ENCODE results near the gene EIF4E2.
"Not testable (repeated sequence)": the region's sequence is repeated elsewhere in the genome, so short reads cannot be mapped to it uniquely, and the experiment has no call there.

EIF4E2 gene

DNA sequence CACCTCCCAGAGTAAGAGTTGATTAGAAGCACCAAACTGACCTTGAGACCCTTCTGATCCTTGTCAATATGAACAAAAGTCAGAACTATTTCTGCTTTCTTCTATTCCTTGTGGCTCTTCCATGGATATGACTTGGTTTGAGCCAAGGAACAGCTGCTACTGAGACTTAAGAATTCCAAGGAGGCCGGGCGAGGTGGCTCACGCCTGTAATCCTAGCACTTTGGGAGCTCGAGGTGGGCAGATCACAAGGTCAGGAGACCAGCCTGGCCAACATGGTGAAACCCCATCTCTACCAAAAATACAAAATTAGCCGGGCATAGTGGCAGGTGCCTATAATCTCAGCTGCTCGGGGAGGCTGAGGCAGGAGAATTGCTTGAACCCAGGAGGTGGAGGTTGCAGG lies 20.0 kb downstream of the EIF4E2 start:
- DNase-seq, result not testable (repeated sequence)

GRCh38 chr2:232571026-232571474 lies 20.6 kb downstream of the EIF4E2 start:
- DNase-seq, result no peak

- DNase-seq, result no peak
Observed at GRCh38 chr2:232573042-232573441, 22.6 kb downstream of the EIF4E2 start.

DNA sequence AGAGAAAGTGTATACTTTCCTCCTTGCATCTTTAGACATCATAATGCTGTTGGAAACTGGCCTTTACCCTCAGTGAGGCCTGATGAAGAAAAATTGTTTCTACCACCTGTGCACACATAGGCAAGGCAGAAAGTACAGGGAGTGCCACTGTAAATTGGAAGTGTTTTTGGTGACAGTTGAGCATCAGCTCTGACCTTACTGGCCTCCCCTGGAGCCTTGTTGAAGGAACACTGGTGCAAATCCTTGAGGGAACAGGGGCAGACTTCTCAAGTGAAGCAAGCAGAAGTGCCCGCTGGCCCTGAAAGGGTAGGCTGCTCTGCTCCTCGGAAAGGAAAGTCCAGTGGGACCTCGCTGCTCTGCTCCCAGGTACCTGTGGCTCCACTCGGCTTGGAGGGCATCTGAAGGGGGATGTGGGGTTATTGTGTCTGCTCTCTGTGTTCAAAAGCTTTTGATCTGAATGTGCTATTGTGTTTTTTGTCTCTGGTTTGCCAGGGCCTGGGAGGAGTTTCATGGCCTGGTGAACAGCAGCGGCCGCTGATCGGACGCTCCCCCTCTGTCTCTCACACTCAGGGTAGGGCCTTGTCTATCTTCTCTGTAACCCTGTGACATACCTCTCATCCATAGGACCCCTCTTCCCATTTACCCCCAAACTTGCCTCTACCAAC lies 23.4 kb downstream of the EIF4E2 start:
- DNase-seq, result no peak

DNA sequence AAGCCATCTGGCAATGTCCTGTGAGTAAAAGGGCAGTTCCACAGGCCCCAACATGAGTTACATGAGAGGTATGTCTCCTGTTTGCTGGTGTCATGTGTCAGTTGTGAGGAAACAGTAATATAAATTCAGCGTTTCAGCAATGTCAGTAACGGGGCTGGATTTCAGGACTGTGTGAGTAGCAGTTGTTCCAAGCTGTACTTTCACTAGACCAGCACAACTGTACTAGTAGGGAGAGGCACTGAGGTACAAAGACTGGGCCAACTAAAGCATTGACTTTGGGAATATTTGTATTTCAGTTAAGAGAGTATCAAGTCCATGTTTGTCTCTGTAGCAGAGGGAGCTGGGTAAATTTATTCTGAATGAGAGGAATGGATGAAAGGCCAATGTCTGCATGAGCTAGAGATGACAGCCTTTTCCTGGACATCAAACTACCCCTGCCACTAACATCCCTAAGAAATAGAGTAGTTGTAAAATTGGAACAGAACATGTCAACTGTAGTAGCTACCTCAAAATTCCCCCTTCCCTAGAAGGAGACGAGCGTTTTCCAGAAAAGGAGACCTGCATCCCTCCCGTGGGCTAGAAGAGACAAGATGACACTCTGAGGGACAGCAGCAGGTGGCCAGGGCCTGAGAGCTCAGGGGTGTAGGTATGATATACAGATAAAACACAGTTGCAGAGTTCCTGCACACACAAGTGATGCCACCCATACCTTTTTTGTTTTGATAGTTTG lies 24.4 kb downstream of the EIF4E2 start:
- DNase-seq, result no peak

GRCh38 chr2:232575404-232575746 lies 24.9 kb downstream of the EIF4E2 start:
- no peak for DNase-seq

- DNase-seq, result no peak
Observed at GRCh38 chr2:232576995-232577394, 26.5 kb downstream of the EIF4E2 start.

DNA sequence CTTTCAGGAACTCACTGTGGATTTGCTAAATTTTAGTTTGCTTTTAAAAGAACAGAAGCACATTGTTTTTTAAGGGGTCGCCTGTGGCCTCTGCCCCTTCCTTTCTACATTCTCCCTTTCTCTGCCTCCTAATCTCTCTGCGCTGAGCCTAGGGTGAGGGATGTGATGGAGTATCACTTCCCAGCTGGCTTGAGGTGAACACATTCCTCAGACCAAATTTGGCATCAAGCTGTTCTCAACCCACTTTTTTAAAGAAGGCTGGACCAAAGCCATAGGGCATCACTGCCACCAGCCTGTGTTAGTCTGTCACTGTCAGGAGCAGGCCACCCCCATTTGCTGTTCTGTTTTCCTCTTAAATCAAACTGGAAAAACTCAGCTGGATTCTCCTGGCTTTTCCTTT lies 27.4 kb downstream of the EIF4E2 start:
- no peak for DNase-seq

- no peak for DNase-seq
Observed at GRCh38 chr2:232578626-232579025, 28.1 kb downstream of the EIF4E2 start.

- DNase-seq, result no peak
Observed at GRCh38 chr2:232580648-232580981, 30.1 kb downstream of the EIF4E2 start.

DNA sequence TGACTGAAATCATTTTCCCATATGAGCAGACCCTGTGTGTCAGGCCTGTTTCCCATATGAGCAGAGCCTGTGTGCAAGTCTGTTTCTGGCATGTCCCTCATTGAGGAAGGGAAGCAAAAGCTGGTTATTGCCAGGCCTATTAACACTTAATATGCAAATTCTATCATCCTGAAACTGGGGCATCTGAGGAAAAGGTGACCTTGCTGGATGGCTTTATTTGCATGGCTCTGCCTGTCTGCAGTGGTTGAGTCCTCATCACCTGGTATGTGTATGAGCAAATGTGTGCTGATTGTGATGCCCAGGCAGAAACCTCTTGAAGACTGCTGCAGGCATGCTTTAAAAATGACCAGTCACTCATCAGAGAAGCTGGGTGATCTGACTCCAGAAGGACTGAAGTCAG lies 31.2 kb downstream of the EIF4E2 start:
- DNase-seq, result no peak

DNA sequence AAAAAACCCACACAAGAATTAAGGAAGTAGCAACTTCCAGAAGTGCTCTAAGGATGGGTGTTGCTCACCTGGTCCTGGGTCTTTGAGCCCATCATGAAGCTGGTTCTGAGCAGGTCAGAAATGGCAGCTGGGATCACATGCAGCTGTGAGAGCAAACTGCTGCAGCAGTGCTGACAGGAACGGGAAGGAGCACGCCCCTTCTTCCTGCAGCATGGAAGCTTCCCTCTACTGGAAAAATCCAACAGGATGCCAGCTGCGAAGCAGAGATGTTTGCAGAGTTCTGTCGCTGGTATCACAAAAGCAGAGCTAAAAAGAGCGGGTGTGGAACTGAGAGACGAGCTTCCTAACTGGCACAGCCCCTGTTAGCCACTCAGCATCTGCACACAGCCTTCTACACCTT lies 33.7 kb downstream of the EIF4E2 start:
- no peak for DNase-seq

GRCh38 chr2:232586943-232587505 lies 36.5 kb downstream of the EIF4E2 start:
- no peak for DNase-seq

DNA sequence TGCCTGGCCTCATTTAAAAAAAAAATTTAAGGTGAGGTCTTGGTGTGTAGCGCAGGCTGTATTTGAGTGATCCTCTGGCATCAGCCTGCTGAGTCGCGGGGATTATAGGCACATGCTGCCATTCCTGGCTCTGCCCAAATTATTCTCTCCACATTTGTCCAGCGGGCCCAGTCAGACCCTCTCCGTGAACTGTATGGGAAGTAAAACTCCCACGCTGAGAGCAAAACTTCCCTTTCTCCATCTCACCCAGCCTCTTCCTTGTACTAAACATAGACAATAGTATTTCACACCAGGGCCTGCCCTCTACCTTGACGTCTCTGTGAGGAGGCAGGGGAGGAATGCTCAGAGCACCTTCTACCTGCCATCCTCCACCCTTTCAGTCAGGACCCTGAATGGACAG lies 37.0 kb downstream of the EIF4E2 start:
- DNase-seq, result no peak

- DNase-seq, result no peak
Observed at GRCh38 chr2:232588031-232588430, 37.5 kb downstream of the EIF4E2 start.

DNA sequence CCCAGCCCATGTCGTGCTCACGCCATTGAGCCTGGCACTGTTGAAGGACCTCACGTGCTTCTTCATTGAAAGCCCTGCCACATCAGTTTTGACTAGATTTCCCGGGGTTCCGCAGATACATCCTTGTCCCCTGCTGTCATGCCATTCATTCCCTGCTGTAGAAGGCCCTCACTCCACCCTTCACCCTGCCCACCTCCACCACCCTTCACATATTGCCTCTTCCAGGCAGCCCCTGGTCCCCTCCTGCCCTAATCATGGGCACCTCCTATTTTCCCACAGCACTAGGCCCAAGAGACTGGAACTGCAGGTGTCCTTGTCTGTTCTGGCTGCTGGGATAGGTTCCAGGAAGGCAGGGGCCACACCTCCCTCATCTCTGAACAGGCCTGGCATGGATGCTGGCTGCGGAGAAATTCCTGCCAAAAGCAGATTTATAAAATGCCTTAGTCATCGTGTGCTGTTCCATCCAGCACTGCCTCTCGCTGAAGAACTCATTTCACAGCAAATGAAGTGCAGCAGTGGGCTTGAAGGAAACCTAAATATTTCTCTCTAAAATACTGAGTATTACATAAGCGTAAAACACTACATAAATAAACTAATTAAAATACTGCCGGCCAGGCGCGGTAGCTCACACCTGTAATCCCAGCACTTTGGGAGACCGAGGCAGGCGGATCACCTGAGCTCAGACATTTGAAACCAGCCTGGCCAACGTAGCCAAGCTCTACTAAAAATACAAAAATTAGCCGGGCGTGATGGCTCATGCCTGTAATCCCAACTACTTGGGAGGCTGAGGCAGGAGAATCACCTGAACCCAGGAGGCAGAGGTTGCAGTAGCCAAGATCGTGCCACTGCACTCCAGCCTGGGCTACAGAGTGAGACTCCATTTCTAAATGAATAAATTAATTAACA lies 38.4 kb downstream of the EIF4E2 start:
- peak; percentile 38 for DNase-seq

DNA sequence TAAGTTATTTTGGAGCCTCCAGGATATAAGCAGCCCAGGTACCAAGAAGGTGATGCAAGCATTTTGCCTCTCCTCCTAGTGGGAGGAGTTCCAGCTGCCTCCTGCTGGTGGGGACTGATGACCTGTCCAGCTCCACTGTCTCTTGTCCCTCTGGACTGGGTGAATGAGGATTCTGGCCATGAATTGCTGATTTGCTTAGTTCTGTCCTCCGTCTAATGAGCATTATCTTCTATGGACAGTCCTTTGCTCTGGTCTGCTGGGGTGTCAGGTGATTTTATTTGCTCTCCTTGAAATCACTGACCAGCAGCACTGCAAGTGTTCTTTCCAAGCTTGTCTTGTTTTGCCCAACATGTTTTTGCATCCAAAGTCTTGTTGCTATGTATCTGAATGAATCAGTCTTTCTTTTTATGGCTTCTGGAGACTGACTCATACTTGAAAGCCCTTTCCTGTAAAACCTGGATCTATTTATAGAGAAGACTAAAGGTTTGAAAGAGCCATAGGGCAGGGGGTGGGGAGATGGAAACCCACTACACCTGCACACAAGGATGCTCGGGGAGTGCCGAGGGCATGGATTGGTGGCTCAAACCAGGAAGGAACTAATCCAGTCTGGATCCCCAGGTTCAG lies 42.4 kb downstream of the EIF4E2 start:
- DNase-seq, result no peak

DNA sequence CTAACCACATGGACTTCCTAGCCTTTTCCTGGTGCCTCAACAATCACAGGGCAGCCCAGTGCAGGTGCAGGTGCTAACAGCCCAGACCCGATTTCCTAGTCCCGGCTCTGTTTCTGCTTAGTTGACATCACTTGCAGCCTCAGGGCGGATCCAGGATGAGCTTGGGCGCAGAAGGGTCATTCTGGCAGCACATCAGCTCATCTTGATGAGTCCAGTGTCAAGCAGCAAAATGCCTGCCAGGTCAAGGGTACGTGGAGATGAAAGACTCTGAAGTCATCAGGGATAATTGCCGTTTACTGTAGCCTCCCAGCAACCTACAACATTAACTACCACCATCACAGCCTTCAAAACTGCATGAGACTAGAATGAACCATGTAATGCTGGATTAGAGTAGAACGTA lies 43.5 kb downstream of the EIF4E2 start:
- DNase-seq, result no peak

- no peak for DNase-seq
Observed at GRCh38 chr2:232597362-232598079, 47.0 kb downstream of the EIF4E2 start.

- DNase-seq, result no peak
Observed at GRCh38 chr2:232598293-232598692, 47.8 kb downstream of the EIF4E2 start.

GRCh38 chr2:232600053-232600773 lies 49.7 kb downstream of the EIF4E2 start:
- DNase-seq, result no peak

GRCh38 chr2:232603283-232603682 lies 52.8 kb downstream of the EIF4E2 start:
- no peak for DNase-seq

Measured in NCI-H1694 (cell line).